HG02852 (cell line): ENCODE results near the gene C12orf57.

ENCODE experiments used
- ATAC-seq: cut with Tn5 transposase; IDR thresholded peaks from one replicate; pipeline ENCODE4 v1.9.1; 2021; ENCODE audit warnings: mild to moderate bottlenecking, moderate library complexity; ENCODE audit not compliant: unreplicated experiment

C12orf57 gene

DNA sequence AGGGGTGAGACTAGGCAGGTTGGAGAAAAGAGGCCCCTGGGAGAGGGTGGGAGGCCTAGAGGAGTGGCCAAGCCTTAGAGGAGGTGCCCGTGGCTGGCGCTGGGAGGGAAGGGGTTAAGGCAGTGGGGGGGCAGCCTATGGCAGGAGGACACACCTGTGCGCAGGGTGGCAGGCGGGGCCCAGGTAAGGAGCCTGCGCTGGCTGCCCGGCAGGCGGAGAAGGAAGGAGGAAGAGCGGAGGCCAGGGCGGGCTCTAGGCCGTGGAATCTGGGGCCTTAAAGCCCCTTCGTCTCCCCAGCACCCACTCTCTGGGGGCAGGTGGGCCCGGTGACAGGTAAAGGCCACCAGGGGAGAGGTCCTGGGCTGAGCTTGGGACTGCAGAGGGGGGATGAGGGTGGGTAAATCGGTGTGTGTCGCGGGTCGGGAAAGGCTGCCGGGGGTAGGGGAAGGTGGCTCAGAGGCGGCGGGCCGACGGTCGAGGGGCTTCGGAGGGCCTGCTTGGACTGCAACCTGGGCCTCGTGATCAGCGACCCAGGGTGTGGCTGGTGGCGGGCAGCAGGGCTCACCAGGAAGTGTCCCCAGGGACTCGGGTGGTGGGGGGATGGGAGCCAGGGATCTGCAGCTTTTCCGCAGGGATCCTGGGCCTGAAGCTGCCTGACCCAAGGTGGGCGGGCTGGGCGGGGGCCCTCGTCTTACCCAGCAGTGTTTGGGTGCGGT lies 19.4 kb downstream of the C12orf57 start:
- ATAC-seq, result no peak

DNA sequence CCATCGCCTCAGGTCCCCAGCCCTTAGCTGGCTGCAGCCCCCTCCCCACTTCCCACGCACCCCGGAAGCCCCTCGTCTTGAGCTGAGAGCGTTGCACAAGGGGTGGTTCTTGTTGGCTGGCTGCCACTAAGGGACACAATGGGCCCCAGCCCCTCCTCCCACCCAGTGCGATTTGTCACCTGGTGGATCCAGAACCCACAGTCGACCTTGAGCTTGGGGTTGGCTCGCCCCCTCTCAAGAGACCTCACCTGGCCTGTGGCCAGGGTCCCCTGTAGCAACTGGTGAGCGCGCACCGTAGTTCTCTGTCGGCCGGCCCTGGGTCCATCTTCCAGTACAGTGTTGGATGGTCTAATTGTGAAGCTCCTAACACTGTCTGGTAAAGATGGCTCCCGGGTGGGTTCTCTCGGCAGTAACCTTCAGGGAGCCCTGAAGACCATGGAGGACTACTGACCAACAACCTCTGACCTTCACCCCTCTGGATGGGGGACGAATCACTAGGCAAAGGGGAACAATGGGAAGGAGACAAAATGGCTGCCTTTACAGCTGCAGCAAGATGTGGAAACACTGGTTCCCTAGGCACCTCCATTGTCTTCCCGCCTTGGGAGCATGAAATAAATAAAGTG lies 20.1 kb downstream of the C12orf57 start:
- ATAC-seq, result no peak

DNA sequence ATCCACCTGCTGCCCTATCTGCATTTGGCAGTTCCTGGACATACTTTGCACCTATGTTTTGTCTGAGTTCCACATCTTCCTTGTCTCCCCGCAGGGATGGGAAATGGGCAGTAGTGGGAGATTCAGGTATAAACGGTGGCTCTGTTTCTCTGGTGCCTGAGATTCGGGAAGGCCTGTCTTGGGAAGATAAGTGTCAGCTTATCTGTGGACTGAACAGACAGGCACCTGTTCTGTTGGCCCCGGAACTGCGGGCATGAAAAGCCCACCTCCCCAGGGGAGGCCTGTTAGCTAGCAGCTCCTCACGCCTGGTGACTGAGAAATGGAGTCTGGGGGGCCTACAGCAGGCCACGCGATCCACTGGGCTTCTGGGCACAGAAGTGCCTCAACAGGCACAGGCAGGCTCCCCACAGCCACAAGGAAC lies 20.8 kb downstream of the C12orf57 start:
- ATAC-seq, result no peak

DNA sequence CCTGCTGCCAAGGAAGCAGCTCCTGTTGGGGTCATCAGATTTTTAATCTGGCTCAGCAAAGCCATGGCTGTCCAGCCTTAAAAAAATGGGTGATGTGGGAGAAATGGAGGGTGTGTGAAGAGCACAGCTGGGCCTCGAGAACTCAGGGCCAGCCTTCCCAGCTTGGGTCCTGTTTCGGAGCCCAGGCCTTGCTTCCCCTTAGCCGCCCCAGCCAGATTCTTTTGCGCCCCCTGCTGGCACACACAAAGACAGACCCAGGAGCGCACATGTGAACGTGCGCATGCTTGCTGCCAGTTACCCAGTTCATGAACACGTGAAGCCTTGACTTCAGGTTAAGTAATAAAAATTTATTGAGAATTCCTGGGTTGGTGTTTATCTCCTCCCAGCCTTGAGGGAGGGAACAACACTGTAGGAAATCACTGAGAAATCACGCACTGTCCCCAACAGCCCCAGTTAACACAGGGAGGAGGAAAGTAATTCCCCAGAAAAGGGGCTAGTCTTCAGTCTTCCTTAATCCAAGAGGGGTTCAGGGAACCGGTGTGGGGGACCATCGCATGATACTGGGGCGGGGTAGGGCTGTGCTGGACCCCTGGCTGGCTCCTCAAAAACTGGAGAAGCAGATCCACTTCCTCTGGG lies 21.3 kb downstream of the C12orf57 start:
- peak; percentile 49 for ATAC-seq

DNA sequence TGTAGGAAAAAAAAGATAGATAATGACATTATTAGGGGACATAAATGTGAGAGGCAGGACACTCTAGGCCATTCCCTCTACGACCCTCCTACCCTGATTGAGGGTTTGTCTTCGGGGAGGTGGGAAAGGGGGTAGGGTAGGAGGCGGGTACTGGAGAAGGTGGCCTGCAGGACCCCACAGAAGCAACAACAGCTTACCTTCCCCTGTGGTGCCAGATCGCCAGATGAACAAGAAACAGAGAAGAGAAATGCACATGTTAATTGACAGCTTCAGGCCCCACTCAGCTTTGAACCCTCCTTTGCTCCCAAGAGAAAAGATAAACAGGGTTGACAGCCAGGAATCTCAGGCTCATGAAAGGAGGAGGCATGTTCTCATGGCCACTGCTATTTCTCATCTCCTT lies 21.9 kb downstream of the C12orf57 start:
- no peak for ATAC-seq

DNA sequence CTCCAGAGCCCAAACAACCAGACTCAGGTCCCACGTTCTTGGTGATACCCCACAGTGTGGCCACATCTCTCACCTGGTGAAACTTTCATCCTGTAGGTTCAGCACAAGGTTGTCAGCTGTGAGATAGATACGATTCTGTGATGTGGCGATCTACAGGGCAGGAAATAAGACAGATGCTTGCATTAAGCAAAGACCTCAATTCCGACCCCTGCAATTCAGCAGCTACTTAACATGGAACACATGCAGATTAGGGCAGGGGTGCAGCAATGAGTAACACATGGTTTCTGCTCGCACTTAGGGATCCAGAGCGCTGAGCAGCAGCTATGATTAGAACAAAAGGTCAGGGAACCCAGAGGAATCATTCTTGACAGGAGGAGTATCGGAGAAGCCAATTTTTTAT lies 22.5 kb downstream of the C12orf57 start:
- ATAC-seq, result no peak

DNA sequence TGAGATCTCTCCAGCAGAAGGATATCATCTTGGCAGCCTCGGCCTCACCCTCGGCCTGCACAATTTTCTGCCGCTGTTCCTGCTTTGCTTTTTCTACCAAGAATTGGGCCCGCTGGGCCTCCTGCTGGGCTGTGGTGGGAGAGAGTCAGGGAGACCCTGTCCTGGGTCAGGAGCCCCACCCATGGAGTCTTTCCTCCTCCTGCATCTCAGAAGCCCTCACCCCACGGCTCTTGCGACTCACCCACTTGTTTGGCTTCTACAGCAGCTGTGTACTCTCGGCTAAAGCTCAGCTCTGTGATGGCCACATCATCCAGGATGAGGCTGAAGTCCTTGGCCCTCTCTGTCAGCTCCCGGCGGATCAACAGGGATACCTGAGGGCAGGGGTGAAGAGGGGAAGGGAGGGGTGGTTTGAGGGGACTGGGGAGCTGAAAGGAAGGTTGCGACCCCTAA lies 23.9 kb downstream of the C12orf57 start:
- ATAC-seq, result no peak

DNA sequence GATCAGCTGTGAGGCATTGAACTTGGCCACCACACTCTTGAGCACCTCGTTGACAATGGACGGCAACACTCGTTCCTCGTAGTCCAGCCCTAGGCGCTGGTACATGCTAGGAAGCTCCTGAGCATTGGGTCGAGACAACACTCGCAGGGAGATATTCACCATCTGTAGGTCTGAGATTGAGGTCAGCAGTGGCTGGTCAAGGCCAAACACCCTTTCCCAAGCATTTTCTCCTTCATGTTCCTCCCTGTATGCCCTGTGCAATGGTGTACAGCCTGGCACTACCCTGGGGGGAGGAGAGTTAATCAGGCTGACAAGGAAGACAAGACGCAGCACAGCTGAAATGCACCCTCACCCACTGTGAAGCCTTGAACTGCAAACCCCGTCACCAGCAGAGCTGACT lies 24.6 kb downstream of the C12orf57 start:
- ATAC-seq, result no peak

DNA sequence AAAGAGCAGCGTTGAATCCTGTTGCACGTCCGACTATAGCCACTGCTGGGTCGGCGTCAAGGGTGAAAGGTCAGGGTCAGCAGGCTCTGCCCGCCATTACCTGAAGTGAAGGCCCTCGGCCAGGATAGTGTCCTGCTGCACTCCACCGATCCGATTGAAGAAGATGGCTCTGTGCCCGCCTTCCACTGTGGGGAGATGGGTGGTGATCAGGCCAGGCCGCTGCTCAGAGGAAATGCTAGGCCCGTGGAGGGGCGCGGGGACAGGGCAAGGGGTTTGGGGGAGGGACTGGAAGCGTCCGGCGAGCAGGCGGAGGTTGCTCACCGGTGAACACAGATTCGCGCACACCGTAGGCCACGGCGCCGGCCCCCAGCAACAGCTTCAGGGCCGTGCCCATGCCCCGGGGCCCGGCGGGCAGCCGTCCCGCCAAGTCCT lies 26.3 kb downstream of the C12orf57 start:
- peak; percentile 16 for ATAC-seq

DNA sequence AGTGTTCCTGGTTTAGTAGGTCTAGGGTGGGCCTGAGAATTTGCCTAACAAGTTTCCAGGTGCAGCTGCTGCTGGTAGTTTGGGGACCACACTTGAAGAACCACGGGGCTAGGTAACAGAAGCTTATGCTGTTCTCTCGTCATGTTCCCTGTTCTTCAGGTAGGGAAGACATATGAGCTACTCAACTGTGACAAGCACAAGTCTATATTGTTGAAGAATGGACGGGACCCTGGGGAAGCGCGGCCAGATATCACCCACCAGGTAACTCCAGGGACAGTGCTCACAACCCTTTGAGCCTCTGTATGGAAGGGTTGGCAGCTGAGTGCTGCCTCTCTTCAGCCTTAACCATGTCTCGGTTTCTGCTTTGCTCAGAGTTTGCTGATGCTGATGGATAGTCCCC lies 30.4 kb downstream of the C12orf57 start:
- ATAC-seq, result no peak

DNA sequence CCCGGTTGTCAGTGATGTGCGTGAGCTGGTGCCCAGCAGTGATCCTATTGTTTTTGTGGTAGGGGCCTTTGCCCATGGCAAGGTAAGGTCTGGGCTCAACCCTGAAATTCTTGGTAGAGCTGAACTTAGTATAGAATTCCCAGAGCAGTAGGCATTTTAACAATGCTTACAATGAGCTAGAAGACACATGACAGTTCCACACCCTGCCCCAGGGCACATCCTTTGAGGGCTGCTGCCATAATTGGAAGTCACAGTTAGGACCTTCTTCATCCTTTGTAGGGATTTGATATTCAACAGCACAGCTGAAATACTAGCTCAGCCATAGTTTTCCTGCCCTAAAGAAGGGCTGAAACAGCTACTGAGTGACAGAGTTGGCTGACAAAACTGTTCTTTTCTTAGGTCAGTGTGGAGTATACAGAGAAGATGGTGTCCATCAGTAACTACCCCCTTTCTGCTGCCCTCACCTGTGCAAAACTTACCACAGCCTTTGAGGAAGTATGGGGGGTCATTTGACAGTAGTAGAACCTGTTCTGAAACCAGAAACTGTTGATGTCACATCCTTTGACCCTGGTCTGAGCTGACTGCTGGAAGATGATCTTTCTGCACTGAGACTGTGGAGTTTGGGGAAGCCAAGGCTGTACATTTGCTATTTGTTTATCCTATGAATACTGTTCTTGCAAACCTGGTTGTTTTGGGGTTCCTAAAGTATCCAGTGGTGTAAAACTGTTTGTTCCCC lies 31.6 kb downstream of the C12orf57 start:
- no peak for ATAC-seq

DNA sequence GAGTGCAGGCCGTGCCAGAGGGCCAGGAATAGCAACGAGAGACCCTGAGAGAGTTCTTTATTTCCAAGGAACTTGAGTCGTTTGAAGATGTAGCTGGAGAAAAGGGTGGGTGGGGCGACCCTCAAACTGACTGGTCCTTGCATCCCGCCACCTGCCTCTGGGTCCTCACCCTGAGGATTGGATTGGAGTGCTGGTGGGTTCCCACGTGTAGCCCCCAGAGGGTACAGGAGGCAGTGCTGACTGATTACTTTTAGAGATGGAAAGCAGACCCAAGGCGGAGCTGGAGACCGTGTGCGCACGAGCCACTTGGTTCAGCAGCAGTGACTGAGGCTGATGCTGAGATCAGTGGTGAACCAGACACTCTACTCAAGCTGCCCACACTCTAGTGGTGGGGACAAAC lies 33.8 kb downstream of the C12orf57 start:
- no peak for ATAC-seq

DNA sequence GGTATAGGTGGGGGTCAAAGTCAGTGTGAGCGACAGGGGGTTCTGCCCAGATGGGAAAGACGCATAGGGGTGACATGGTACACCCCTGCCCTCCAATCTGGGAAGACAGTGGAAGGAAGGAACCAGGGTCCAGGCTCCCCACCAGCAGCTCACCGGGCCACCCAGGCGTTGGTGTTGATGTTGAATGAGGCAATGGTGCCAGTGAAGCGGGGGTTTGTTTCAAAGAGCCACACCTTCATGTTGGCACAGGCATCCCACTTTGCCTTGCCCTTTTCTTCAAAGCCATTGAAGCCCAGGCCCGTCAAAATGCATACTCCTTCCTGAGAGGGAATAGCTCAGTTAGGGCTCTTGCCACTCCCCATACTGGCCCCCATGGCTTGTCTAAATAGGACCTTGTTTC lies 34.4 kb downstream of the C12orf57 start:
- no peak for ATAC-seq

DNA sequence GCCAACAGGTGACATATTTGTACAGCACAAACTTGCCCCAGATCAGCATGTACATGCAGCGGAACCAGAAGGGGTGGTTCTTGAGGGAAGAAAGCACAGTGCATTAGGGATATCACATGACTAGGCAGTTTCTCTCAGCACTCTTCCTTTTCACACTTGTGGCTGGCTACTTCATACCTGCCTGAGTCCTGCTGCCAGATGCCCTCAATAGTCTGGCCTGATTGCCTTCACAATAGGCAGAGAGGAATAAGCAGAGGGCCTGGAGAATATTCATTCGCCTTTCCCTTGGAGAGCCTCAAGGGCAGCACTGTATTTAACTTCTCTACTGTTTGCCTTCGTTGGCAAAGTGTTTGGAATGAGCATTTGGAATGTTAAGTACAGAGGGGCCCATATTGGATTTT lies 34.8 kb downstream of the C12orf57 start:
- ATAC-seq, result no peak

DNA sequence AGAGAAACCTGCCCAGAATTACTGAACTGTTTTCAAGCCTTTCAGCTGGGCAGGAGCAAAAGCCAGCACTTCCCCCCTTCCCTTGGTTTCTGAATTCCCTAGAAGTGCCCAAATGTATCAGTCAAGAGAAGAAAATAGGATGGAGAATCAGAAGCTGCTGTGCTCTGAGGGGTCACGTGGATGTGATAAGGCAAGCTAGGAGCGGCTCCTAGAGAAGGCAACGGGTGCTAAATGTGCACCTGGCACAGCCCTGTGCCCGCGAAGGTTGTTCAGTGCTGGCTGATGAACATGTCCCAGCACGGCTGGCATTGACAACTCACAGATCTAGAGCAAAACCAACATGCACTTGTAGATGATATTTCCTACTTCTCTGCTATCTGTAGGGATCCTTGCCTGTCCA lies 35.2 kb downstream of the C12orf57 start:
- no peak for ATAC-seq

DNA sequence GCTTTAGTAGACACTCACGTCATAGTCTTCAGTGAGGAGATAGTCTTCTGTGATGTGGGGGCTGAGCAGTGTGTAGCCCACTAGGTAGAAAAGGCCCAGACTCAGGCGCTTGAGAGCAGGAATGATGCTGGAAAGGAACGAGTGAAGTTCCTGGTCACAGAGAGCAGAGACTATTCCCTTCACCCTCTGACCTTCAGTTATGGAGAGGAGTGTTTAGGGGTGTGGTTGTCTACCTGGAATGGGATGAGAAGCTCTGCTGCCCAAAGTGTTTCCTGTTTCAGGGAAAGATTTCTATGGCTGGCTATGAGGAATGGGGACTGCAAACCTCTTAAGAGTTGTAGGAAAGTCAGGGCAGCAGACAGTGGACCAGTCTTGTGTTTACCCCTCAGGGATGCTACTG lies 35.6 kb downstream of the C12orf57 start:
- ATAC-seq, result no peak

DNA sequence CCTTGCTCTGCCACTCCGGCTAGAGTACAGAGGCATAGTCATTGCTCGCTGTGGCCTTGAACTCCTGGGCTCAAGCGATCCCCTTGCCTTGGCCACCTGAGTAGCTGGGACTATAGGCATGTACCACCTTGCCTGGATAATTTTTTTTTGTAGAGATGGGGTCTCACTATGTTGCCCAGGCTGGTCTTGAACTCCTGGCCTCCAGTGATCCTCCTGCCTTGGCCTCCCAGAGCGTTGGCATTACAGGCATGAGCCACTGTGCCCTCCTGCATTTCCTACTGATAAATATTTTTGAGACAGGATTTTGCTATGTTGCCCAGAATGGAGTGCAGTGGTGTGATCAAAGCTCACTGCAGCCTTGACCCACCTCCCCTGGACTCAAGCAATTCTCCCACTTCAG lies 36.3 kb downstream of the C12orf57 start:
- ATAC-seq, result no peak

DNA sequence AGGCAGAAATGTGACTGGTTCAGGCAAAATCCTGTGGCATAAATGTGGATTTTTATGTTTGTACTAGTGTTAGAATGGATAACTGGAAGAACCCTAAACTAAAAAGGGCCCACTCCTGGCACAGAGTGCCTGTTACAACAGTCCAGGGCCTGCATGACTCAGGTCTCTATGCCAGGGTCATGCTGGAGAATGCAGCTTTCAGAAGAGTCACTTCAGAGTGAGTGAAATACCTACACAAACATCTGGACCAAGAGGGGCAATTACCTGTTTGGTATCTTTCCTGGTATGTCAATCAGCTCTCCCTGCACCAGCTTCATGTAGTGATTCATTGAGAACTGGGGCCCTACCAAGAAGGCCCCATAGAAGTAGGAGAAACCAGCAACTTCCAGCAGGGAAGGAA lies 36.9 kb downstream of the C12orf57 start:
- ATAC-seq, result no peak

DNA sequence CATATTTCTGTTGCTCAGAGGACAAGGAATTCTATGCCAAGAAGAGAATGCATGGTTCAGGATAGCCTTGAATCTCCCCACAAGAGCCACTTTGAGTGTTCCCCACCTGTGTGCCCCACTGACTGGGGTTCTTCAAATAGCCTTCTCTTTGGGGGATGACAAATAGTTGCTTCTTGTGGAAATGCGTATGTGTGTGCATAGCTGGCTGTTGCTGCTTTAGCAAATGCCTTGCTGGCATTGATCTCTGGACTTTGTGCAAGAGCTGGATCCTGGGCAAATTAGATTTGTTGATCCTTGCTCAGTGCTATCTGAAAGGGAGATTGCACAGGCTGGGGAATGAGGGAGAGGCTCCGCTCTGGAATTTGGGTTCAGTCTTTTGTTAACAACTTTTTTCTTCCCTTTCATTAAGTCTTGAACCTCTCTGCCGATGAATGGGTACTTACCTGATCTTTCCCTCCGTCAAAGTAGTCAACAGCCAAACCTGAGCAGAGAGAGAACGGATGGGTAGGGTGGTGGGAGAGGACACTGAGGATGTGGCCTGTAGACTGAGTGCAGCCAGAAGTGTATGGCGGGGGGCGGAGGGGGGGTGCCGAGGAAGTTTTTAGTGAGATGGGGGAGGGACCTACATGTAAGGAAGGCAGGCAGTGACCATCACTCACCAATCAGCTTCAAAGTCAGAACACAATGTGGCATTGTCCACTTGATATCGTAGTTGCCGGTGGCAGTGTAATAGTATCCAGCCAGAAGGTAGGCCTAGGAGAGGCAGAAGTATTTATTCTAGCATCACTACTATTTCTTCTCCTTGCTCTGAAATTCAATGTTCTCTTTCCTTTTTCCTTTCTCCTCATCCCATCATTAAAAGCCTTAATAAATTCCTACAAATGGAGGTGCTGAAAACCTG lies 37.6 kb downstream of the C12orf57 start:
- no peak for ATAC-seq

DNA sequence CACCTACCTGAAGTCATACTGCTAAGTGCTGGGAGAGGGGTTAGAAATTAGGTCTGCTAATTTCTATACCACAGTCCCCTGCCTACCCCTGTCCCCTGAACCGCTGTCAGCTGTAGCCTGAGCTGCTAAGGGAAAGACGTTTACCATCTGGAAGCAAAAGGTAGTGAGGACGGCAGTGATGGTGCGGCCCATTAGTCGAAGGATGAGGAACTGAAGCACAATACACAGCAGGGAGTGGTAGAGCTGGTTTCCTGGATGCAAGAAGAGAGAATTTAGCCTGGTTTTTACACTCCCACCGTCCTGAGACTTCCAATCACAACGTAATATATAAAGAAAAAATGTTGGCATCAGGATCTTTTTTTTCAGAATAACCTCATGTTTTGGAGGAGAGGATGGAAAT lies 38.7 kb downstream of the C12orf57 start:
- ATAC-seq, result no peak
